ENCODE measurements around the gene SOST.
A peak's percentile ranks its signal among the peaks of the same experiment; 100 is the strongest.

SOST gene

DNA sequence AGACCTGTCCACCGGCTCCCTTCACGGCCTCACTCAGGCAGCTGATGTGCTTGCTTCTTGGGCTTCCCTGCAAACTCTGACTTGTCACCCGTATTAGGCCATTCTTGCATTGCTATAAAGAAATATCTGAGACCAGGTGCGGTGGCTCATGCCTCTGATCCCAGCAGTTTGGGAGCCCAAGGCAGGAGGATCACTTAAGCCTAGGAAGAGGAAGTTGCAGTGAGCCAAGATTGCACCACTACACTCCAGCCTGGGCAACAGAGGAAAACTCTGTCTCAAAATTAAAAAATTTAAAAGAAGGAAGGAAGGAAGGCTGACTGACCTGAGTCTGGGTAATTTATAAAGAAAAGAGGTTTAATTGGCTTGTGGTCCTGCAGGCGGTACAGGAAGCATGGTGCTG, 17.0 kb downstream of the SOST start:
- DNase-seq (ENCODE audit: low read depth in 2 of 2) = no peak

DNA sequence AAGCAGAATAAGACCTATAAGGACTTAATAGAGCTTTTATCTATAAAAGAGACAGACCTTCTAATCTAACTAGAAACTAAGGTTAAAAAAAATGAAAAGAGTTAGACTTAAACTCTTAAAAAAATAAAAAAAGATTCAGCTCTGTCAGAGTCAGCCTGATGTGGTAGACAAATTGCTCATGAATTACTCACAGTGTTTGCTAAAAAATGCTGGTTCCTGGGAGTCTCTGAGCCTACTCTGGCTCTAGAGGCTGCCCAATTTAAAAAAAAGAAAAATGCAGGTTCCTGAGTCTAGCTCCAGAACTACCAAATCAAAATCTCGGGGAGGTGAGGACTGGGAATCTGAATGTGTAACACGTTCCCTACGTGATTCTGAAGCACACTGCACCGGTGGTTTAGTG, 18.1 kb downstream of the SOST start:
- DNase-seq (ENCODE audit: low read depth in 2 of 2) = no peak

DNA sequence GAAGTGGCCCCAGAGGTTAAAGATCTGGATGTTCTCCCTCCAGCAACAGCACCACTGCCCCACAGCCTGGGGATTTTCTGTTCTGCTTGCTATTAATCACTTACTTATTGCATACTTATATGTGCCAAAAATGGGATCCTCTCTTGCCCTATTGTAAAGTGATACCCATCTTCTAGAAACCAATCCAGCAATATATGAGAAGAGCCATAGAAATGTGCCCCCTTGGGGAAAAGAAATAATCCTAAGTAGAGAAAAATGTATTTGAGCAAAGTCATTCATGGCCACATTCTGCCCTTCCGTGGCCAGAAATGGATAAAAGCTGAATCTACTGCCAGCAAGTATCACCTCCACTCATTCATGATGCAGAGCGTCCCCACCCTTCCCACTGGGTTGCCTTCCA, 20.9 kb downstream of the SOST start:
- DNase-seq (ENCODE audit: low read depth in 2 of 2) = no peak

DNA sequence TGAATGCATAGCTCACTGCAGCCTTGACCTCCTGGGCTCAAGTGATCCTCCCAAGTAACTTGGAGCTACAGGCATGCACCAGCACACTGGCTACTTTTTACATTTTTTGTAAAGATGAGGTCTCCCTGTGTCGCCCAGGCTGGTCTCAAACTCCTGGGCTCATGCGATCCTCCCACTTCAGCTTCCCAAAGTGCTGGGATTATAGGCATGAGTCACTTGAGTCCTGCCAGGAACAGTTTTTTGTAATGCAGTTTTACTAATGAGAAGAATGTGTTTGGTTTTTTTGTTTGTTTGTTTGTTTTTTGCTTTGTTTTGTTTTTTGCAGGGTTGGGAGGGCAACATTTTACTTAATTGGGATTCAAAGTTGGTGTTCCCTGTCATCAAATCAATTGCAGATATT, 22.2 kb downstream of the SOST start:
- no peak for DNase-seq (ENCODE audit: low read depth in 2 of 2)

DNA sequence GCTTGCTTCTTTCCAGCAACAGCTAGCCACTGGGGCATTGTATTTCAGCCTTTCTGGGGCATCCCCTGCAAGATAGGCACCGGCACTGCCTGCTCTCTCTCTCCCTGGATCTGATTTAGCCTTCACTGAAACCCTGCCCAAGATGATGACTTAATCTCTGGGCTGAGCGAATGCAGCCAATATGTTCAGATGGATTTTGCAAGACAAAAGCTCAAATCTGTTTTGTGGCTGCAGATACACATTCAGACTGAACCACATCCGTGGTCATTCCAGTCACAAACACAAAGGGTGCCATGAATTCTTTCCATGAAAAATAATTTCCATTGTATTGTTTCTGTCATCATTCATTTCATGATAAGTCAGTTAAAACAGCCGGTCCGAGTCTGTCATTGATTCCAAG, 24.2 kb downstream of the SOST start:
- DNase-seq (ENCODE audit: low read depth in 2 of 2) = no peak

DNA sequence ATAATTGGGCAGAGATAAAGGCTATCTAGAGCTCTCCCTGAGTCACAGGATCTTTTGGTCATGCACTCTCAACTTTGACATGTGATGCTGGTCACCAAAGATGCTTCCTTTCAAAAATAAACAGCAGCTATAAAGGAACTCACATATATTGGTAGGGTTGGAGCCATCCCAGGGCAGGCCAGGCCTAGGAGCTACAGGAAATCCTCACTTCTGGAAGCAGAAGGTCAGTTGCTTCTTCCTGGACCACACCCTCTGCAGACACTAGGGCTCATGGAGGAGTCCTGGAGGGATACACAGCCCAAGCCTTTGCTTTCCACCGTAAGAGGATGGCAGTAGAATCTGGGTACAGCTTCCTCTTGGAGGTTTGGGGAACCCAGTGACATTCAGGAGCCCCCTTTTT, 24.6 kb downstream of the SOST start:
- no peak for DNase-seq (ENCODE audit: low read depth in 2 of 2)

DNA sequence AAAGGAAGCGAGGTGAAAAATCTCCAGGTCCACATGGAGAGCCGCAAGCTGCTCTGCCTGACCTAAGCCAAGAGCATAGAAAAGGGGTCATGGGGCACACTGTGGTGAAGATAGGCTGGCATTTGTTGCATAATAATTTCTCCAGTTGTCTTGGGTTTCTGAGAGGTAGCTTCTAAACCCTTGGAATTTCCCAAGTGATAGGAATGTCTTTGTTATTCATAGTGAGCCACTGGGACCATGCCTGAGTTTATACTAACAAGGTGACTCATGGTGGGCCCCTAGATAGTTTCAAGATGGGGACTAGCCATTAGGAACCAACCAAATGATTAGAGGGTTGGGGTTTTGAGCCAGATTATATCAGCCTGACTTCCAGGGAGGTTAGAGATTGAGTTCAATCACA, 25.6 kb downstream of the SOST start:
- no peak for DNase-seq (ENCODE audit: low read depth in 2 of 2)

DNA sequence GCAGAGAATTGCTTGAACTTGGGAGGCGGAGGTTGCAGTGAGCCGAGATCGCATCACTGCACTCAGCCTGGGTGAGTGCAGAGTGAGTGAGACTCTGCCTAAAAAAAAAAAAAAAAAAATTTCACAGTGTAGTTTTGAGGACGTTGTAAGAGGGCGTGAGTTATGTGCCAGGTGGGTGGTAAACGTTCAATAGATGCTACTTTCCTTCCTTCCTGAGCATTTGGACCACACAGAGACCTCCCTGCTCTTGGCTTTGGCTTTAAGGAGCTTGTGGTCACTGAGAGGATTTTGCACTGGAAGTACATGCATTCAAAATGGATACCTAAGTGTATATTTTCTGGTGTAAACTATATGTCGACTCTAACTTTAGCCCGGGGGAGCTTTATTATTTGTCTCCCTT, 30.5 kb downstream of the SOST start:
- DNase-seq (ENCODE audit: low read depth in 2 of 2) = no peak

DNA sequence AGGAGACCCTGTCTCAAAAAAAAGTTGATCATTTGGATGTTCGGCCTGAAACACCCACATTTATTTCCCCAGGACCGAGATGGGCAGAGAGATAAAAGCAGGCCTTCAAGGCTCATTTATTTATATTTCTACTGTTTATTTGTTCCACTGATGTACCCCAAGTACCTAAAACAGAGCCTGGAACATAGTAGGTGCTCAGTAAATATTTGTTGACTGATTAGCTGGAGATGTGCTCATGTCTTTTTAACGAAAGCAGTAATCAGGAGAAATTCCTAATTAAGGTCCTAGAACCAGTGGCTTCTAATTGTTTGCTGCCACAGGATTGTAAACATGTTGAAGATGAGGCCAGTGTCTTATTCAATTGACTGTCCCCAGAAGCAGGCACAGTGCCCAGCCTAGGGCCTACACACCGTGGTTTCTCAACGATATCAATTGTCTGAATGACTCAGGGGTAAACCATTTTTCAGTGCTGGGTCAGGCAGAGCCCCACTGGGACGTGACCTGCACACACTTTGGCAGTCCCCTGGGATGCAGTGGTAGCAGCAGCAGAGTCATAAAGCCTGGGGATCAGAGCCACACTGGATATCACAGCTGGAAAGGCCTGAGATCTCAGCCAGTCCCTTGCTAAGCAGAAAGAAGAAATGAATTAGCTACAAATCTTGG, 34.8 kb downstream of the SOST start:
- no peak for DNase-seq (ENCODE audit: low read depth in 2 of 2)

DNA sequence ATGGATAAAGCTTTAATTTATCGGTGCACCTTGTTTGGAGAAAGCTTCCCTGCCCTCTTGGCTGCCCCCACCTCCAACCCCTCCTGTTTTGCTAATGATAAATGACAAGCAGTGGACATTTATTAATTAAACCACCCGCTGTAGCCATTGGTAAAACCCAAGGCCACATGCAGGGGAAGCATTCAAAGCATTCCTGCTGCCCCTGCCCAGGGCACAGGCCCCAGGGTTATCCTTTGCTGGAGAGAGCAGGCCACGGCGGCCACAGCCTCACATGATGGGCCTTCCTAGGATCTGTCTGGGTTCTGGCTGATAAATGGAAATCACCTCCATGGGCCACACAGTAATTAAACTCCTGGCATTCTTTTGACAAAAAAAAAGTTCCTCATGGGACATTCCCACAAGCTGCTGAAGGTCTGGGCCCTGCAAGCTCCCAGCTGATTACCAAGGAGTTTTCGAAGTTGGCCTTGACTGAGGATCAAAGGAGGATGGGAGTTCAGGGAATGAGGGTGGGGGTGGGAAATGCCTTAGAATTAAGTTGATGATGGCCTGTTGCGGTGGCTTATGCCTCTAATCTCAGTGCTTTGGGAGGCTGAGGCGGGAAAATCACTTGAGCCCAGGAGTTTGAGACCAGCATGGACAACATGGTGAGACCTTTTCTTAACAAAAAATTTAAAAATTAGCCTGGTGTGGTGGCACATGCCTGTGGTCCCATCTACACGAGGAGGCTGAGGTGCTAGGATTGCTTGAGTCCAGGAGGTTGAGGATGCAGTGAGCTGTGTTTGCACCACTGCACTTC, 35.5 kb downstream of the SOST start:
- no peak for DNase-seq (ENCODE audit: low read depth in 2 of 2)

DNA sequence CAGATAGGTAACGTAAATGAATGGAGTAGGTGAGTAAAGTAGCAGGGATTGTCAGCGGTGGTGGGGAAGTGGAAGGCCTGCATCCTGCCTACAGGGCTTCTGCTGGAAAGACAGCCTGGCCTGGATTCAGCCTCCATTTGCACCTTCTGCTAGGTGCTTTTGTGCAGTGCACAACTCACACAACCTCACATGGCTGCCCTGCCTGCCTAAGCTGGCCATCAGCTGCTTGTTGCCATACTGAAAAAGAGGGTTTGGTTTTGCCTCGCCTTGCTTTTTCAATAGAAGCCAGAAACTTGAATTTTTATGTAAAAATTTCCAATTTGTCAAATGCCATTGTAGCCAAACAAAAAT, 36.3 kb downstream of the SOST start:
- DNase-seq (ENCODE audit: low read depth in 2 of 2) = no peak

DNA sequence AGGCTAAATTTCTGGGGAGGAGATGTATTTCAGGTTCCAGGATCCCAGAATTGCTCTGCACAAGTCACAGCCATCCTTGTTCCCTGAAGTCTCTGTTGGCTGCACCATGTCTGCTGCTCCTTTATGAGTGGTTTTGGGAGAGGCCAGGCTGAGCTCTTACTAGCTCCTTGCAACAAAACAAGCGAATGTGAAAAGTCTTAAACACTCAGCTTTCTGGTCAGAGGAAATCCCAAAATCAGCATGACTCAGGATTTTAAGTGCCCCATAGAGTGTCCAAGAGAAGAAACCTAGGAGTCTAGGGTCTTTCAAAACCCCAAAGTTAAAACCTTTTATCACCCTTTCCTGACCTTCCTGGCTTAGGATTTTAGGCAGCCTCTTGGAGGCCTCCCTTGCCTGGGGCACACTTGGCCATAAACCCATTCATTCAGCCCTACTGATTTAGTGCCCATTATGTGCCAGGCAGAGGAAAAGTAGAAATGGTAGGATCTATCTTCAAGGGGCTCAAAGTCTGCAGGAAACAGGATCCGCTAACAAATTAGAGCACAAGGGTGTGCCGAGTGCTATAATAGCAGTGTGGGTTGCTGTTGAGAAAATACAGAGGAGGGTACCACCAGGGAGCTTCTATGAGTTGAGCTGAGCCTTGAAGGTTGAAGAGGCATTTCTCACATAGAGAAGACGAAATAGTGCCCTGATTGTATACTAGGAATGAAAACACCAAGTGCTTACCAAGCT, 36.9 kb downstream of the SOST start:
- DNase-seq (ENCODE audit: low read depth in 2 of 2) = no peak

DNA sequence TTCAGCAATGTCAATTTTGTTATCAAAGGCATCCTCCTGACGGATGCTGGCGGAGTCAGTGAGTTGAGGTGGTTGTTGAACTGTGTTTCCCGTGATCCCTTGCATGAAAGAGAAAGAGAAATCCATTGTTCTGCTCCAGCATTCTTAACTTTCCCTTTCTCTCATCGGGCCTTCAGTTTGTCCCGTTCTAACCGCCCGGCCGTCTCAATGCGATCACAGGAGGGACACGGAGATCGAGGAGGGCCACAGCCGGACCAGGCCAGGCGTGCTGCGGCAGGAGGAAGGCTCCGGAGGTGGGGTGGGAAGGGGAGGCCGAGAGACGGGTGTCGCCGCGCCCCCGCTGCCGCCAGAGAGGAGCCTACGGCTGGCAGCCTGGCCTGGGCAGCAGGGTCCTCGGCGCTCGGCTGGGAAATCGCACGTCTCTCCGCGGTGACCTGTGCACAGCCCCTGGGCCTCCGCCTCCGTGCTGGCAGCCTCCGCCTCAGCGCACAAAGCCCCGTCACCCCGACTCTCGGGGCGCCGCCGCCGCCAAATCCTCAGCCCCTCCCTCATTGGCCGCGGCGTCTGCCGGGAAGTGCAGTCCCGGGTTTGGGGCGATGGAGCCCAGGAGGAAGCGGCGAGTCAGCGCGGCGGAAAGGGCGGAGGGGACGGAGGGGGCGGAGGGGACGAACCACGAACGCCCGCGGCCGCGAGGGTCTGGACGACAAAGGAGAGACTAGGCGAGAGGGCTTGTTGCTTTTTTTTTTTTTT, 38.1 kb downstream of the SOST start:
- DNase-seq (ENCODE audit: low read depth in 2 of 2) = peak; percentile 60 to 73

DNA sequence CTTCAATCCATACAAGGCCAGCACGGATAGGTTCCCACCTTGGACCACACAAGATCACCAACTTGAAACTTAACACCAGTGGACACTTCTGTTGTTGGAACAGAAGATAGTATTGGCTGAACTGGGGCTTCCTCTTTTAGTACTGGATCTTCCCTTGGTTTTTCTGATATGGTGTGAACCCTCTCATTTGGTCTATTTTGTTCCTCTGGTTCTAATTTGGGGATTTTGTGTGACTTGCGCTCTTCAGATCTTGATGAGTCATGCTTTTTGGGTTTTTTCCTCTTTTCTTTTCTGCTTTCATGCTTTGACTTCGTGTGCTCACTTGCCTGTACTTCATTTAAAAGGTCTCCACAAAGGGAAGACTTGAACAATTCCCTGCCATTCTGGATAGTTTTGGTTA, 39.0 kb downstream of the SOST start:
- no peak for DNase-seq (ENCODE audit: low read depth in 2 of 2)

DNA sequence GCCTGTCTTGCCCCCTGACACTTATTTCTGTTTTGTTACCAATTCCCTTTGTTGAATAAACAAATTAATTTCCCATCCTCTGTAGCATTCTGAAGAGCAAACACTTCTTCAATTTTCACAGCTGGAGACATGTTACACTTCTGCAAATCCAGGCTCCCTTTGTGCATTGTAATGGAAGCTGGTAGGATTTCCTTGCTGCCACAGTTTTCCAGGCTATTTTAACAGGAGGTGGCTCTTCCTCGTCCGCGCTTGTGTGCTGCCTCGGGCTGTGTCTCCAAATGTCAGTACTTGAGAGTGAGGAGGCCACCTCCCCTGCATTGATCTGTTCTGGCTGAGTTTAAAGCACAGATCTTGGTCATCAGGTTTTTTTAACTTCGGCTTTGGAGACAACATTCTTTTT, 40.0 kb downstream of the SOST start:
- no peak for DNase-seq (ENCODE audit: low read depth in 2 of 2)

DNA sequence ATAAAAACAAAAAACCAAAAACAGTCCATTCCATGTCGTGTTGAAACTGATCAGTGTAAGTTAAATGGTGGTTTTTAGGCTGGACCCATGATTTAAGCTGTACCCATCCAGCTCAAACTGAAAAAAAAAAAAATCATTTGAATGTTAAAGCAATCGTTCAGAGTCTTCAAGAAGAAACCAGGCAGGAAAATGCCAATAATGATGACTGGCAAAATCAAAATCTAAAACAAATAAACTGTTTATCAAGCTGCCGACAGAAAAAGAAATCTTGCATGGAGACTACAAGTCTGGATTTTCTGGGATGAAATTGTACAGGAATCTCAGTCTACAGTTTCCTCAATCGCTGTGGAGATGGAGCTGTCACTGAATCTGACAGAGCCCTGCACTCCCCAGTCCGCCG, 40.7 kb downstream of the SOST start:
- DNase-seq (ENCODE audit: low read depth in 2 of 2) = no peak

DNA sequence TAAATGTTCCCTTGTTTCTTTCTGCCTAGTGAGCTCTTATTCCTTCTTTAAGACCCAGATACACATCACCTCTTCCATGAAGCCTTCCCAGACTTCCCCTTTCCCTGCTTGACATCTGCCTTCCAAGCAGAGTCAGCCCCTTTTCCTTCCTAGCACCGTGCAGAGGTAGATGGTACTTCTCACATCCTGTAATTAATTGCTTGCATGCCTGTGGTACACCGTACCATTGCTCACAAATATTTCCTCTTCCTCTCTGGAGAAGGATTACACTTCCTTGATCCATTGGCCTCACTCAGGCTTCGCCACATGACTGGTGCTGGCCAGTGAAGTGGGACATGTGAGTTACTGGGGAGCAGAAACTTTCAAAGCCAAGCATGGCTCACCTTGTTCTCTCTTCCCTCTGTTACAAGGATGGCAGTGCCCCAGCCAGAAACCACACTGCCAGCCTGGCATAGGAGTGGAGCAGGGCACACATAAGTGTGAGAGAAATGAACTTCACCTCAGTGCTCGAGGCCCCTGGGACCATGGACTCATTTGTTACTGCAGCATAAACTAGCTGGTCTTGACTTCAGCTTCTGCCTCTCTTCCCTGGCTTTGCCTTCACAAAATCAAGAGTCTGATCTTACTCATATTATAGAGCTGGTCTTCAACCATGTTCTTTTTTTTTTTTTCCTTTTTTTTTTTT, 44.0 kb downstream of the SOST start:
- DNase-seq (ENCODE audit: low read depth in 2 of 2) = no peak

DNA sequence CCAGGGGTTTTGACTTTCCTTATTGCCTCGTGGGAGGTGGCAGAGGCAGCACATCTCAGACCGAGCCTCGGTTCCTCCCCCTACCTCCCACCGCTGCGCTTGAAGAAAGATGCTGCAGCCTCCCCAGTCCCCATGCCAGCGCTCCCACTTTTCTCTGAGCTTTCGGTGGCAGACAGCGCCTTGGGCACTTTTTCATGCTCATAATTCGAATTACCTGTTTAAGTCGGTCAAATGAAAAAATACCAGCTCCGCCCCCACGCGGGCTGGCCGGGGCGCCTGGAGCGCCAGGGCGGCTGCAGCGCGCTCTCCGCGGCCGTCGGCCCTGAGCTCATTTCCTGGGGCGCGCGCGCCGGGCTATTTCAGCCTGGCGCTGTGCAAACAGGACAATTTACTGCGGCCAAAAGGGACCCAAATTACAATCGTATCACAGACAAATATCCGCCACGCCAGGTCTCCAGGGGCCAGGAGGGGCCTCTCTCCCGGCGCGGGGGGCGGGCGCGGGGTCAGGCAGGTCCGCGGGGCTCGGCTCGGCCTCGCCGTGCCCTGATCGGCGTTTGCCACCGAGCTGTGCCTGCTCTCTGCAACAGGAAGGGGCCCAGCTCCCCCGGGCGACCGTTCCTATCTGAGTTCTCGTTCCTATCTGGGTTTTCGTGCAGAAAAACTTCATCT, 45.0 kb downstream of the SOST start:
- no peak for DNase-seq (ENCODE audit: low read depth in 2 of 2)

DNA sequence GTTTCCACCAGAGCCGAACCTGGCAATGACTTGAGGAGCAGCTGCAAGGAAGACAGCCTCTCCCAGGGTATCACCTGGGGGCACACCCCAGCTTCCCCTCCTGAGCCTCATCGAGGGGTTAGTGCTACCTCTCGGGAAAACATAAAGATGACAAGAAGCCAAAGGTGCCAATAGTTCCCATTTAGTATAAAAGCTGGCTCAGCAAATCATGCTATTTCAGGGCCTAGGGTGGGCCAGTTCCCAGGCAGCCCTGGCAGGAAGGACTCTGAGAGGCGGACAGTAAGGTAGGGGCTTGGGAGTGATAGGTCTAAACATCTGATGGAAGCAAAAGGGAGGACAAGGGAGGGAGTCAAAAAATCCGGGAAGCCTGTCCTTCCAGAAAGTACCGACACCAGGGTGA, 46.2 kb downstream of the SOST start:
- no peak for DNase-seq (ENCODE audit: low read depth in 2 of 2)

DNA sequence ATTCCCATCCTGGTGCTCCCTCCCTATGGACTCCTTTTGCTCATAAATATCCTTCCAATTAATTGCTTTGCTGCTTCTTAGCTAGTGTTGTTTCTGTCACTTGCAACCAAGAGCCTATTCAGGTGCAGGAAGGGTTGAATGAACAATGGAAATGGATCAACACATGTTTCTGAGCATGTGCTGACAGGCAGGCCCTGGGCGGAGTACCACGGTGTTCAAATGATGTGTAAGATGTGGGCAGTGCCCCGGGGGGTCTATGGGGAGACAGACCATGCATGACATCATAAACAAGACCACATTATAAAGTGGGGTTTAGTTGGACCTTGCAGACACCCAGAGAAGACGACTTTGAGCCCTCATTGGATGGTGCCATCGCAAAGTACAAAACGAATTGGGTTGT, 48.5 kb downstream of the SOST start:
- DNase-seq (ENCODE audit: low read depth in 2 of 2) = no peak

DNA sequence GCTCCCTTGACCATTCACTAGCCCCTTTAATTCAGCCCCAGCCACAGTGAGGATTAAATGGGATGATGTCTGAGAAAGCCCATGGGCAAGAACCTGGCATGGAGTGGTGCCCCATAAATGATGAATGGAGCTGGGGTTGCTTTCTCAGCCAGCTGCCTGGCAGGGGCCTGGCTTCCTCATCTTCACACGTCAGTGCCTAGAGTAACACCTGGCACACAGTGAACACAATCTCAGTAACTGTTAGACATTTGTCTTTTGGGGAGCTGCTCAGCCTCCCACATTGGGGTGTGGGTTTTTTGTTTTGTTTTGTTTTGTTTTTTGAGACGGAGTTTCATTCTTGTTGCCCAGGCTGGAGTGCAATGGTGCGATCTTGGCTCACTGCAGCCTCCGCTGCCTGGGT, 49.4 kb downstream of the SOST start:
- no peak for DNase-seq (ENCODE audit: low read depth in 2 of 2)

All from stimulated activated CD4-positive, alpha-beta T cell treated with anti-CD3 and anti-CD28 coated beads, Interleukin-15, amount 100 ng/mL, for 48 hours (primary cell).